Stimulated activated memory B cell treated with anti-CD40 and anti-IgM and Interleukin-4, amounts not matched to agents 10 μg/mL and 1 μg/mL and 100 μg/mL, for 72 hours (primary cell): ENCODE data around the gene P2RX5.
"Not testable (repeated sequence)": the region's sequence is repeated elsewhere in the genome, so short reads cannot be mapped to it uniquely, and the experiment has no call there.

Source experiments
- ATAC-seq: fragments of 150-1000 bp; cut with Tn5 transposase; 2 replicates; pipeline ENCODE4 v1.10.0; 2021
- H3K27ac Mint-ChIP-seq: one replicate; pipeline ENCODE4 v1.8.0; 2022; ENCODE audit warnings: mild to moderate bottlenecking, mixed read lengths
- H3K27me3 Mint-ChIP-seq: one replicate; pipeline ENCODE4 v1.8.0; 2022; ENCODE audit warnings: mixed read lengths
- H3K36me3 Mint-ChIP-seq: one replicate; pipeline ENCODE4 v1.8.0; 2022; ENCODE audit warnings: mixed read lengths
- H3K4me1 Mint-ChIP-seq: one replicate; pipeline ENCODE4 v1.8.0; 2022; ENCODE audit warnings: mixed read lengths
- H3K4me3 Mint-ChIP-seq: one replicate; pipeline ENCODE4 v1.8.0; 2022; ENCODE audit warnings: mild to moderate bottlenecking, moderate library complexity, mixed read lengths
- H3K9me3 Mint-ChIP-seq: one replicate; pipeline ENCODE4 v1.8.0; 2022; ENCODE audit warnings: mixed read lengths

The P2RX5 gene

GRCh38 chr17:3695723-3696411 is at the start of gene P2RX5:
Gene P2RX5, minus strand, starts transcription at chr17:3696155. Its CDS starts 150 bp downstream, at chr17:3696005.
- peaks cover 13% of the 10 kb centered on the region for H3K36me3 Mint-ChIP-seq
- ATAC-seq = peak; percentile 73
- H3K27me3 Mint-ChIP-seq = no peaks in the 10 kb centered on the region
- peak within 1 kb of the TSS; percentile 98 for H3K4me3 Mint-ChIP-seq
- H3K9me3 Mint-ChIP-seq = peaks cover 3% of the 10 kb centered on the region
- peaks cover 64% of the 10 kb centered on the region for H3K4me1 Mint-ChIP-seq
- peak within 1 kb of the TSS; percentile 81 for H3K27ac Mint-ChIP-seq

GRCh38 chr17:3745071-3745470 is 49.1 kb upstream of the P2RX5 start:
- Mint-ChIP-seq H3K4me3 (no peak overlapping the region), H3K4me1 (peaks cover 18% of the 10 kb centered on the region), H3K9me3 (no peaks in the 10 kb centered on the region), H3K27ac (no peak overlapping the region), H3K36me3 (no peaks in the 10 kb centered on the region), H3K27me3 (no peaks in the 10 kb centered on the region)
- ATAC-seq = no peak

GRCh38 chr17:3744014-3744413 is 48.1 kb upstream of the P2RX5 start:
- Mint-ChIP-seq H3K4me1 (peaks cover 25% of the 10 kb centered on the region), H3K27me3 (no peaks in the 10 kb centered on the region), H3K4me3 (no peak overlapping the region), H3K9me3 (no peaks in the 10 kb centered on the region), H3K27ac (no peak overlapping the region), H3K36me3 (no peaks in the 10 kb centered on the region)
- ATAC-seq = no peak

GRCh38 chr17:3740611-3741073 is 44.7 kb upstream of the P2RX5 start:
- ATAC-seq = peak; percentile 82
- Mint-ChIP-seq H3K4me1 (peaks cover 42% of the 10 kb centered on the region), H3K27me3 (no peaks in the 10 kb centered on the region), H3K4me3 (peak overlapping the region; percentile 36), H3K9me3 (no peaks in the 10 kb centered on the region), H3K27ac (peak overlapping the region; percentile 85), H3K36me3 (no peaks in the 10 kb centered on the region)

GRCh38 chr17:3739422-3740124 is 43.6 kb upstream of the P2RX5 start:
- Mint-ChIP-seq H3K4me3 (no peak overlapping the region), H3K36me3 (no peaks in the 10 kb centered on the region), H3K27ac (peak overlapping the region; percentile 85), H3K9me3 (no peaks in the 10 kb centered on the region), H3K27me3 (no peaks in the 10 kb centered on the region), H3K4me1 (peaks cover 44% of the 10 kb centered on the region)
- no peak for ATAC-seq

GRCh38 chr17:3738562-3739295 is 42.8 kb upstream of the P2RX5 start:
- Mint-ChIP-seq H3K4me1 (peaks cover 50% of the 10 kb centered on the region), H3K4me3 (no peak overlapping the region), H3K27ac (peak overlapping the region; percentile 70), H3K9me3 (no peaks in the 10 kb centered on the region), H3K36me3 (no peaks in the 10 kb centered on the region), H3K27me3 (no peaks in the 10 kb centered on the region)
- ATAC-seq = peak; percentile 79

GRCh38 chr17:3735515-3735914 is 39.6 kb upstream of the P2RX5 start:
- Mint-ChIP-seq H3K27ac (no peak overlapping the region), H3K4me3 (no peak overlapping the region), H3K36me3 (no peaks in the 10 kb centered on the region), H3K4me1 (peaks cover 65% of the 10 kb centered on the region), H3K9me3 (no peaks in the 10 kb centered on the region), H3K27me3 (no peaks in the 10 kb centered on the region)
- no peak for ATAC-seq

- H3K9me3 Mint-ChIP-seq, H3K4me3 Mint-ChIP-seq, ATAC-seq, H3K27me3 Mint-ChIP-seq, H3K36me3 Mint-ChIP-seq: not testable (repeated sequence)
- Mint-ChIP-seq H3K4me1 (peaks cover 59% of the 10 kb centered on the region), H3K27ac (peak overlapping the region; percentile 70)
These were observed 38.9 kb upstream of the P2RX5 start for GRCh38 chr17:3734911-3735276.

GRCh38 chr17:3732210-3732621 is 36.3 kb upstream of the P2RX5 start:
- no peaks in the 10 kb centered on the region for H3K9me3 Mint-ChIP-seq
- H3K27ac Mint-ChIP-seq = peak overlapping the region; percentile 17

GRCh38 chr17:3730881-3731429 is 35.0 kb upstream of the P2RX5 start:
- no peak for ATAC-seq
- Mint-ChIP-seq H3K4me1 (peaks cover 41% of the 10 kb centered on the region), H3K27me3 (no peaks in the 10 kb centered on the region), H3K27ac (no peak overlapping the region), H3K36me3 (peaks cover 5% of the 10 kb centered on the region), H3K4me3 (no peak overlapping the region), H3K9me3 (no peaks in the 10 kb centered on the region)

More at GRCh38 chr17:3732210-3732621, 36.3 kb upstream of the P2RX5 start:
- ATAC-seq = peak; percentile 95
- H3K4me3 Mint-ChIP-seq = no peak overlapping the region
- peaks cover 5% of the 10 kb centered on the region for H3K36me3 Mint-ChIP-seq
- no peaks in the 10 kb centered on the region for H3K27me3 Mint-ChIP-seq
- H3K4me1 Mint-ChIP-seq = peaks cover 40% of the 10 kb centered on the region

- Mint-ChIP-seq H3K36me3 (peaks cover 5% of the 10 kb centered on the region), H3K9me3 (no peaks in the 10 kb centered on the region), H3K4me3 (no peak overlapping the region), H3K27me3 (no peaks in the 10 kb centered on the region), H3K27ac (no peak overlapping the region), H3K4me1 (peaks cover 43% of the 10 kb centered on the region)
- no peak for ATAC-seq
These were observed 33.9 kb upstream of the P2RX5 start for GRCh38 chr17:3729881-3730280.

GRCh38 chr17:3728099-3728498 is 32.1 kb upstream of the P2RX5 start:
- H3K9me3 Mint-ChIP-seq, H3K27me3 Mint-ChIP-seq, ATAC-seq, H3K36me3 Mint-ChIP-seq, H3K4me3 Mint-ChIP-seq: not testable (repeated sequence)
- H3K4me1 Mint-ChIP-seq = peaks cover 43% of the 10 kb centered on the region
- H3K27ac Mint-ChIP-seq = peak overlapping the region; percentile 59

- Mint-ChIP-seq H3K9me3 (no peaks in the 10 kb centered on the region), H3K4me1 (peaks cover 48% of the 10 kb centered on the region), H3K4me3 (peak overlapping the region; percentile 2), H3K27me3 (no peaks in the 10 kb centered on the region), H3K27ac (peak overlapping the region; percentile 59), H3K36me3 (peaks cover 14% of the 10 kb centered on the region)
- peak; percentile 75 for ATAC-seq
These were observed 31.1 kb upstream of the P2RX5 start for GRCh38 chr17:3727041-3727440.

GRCh38 chr17:3724378-3725077 is 28.6 kb upstream of the P2RX5 start:
- Mint-ChIP-seq H3K27ac (peak overlapping the region; percentile 68), H3K4me3 (peak overlapping the region; percentile 81), H3K4me1 (peaks cover 58% of the 10 kb centered on the region), H3K27me3 (no peaks in the 10 kb centered on the region), H3K9me3 (no peaks in the 10 kb centered on the region), H3K36me3 (peaks cover 35% of the 10 kb centered on the region)
- ATAC-seq = no peak
